A375 (cell line): Measurements from ENCODE around the gene TPP1. TPM values are rescaled to one million over a fixed set of nuclear protein-coding genes. Genes with fewer than 3 reads are reported as not detected.

ENCODE experiments used
- total RNA-seq: library from RNA; depleted of rRNA; stranded (reverse); fragments of >200 nt; shearing (Covaris generic); gene quantifications from 2 replicates; pipeline ENCODE4 v1.2.3, GENCODE V29; 2014; rRNA removed

TPP1 gene
- total RNA-seq = 11.5 and 14.2 TPM in 2 replicates

GRCh38 chr11:6619004-6619745 lies at the start of gene TPP1:
TSS of gene TPP1 (minus strand) at chr11:6619422. CDS start at chr11:6619400, 22 bp downstream.

DNA sequence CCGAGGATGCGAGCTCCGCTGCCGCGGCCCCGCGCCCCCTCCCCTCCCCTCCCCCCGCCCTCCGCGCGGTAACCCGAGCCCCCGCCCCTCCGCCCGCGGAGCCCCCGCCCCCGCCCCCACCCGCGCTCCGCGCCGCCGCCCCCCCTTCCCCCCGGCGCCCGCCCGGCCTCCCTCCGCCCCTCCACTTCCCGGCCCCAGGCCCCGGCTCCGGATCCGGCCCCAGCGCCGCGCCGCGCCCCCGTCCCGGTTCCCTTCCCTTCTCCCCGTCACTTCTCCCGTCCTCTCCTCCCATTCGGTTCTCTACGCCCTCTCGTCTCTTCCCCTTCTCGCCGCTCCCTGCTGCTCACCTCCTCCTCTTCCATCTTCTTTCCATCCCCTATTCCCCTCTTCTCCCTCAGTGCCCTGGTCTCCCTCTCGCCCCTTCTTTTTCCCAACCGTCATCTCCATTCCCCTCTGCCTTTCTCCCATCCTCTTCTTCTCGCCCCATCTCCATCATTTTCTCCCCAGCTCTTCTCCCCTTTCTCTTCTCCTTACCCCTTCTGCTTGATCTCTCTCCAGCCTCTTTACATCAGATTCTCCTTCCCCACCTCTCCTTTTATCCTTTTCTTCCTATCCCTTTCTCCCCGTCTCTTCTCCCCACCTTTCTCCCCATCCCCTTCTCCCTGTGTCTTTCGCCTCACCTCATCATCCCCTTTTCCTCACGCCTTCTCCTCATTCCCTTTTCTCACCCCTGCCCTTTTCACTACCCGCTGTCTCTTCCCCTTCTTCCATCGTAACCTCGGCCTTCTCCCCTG lies 36.8 kb upstream of the TPP1 start, which contains the start of gene DCHS1:
Gene DCHS1, minus strand, starts transcription at position 20 of the 794 bp plus-strand sequence. CDS start 14,196 bp downstream, outside the sequence.

GRCh38 chr11:6612213-6613041 lies 6.8 kb downstream of the TPP1 start, which contains the start of gene TAF10:
TSS of gene TAF10 (minus strand) at chr11:6612216. CDS start at chr11:6612189, 27 bp downstream.

GRCh38 chr11:6603287-6604080 lies 15.7 kb downstream of the TPP1 start, which contains the start of the genes ILK and RRP8:
TSS of gene ILK (plus strand) at chr11:6603774. CDS start at chr11:6604272, 498 bp downstream.
TSS of gene RRP8 (minus strand) at chr11:6603616. CDS start at chr11:6603502, 114 bp downstream.

Other genes with a start within 250 kb of the TPP1 start
- 10.2 and 10.3 TPM in 2 replicates for gene SMPD1, start 228.9 kb downstream of the TPP1 start, total RNA-seq
- gene APBB1, start 200.3 kb downstream of the TPP1 start, total RNA-seq = 20.5 and 23.3 TPM in 2 replicates
- 0.45 and 0.53 TPM in 2 replicates for gene HPX, start 178.4 kb downstream of the TPP1 start, total RNA-seq
- gene TRIM3, start 145.5 kb downstream of the TPP1 start, total RNA-seq = 12.4 TPM in 2 replicates
- 72.9 and 85.0 TPM in 2 replicates for gene ARFIP2, start 138.1 kb downstream of the TPP1 start, total RNA-seq
- gene TIMM10B, start 137.9 kb downstream of the TPP1 start, total RNA-seq = 24.4 and 34.9 TPM in 2 replicates
- gene DNHD1, start 122.1 kb downstream of the TPP1 start, total RNA-seq = 12.2 and 12.9 TPM in 2 replicates
- 14.3 and 18.4 TPM in 2 replicates for gene RRP8, start 15.8 kb downstream of the TPP1 start, total RNA-seq
- 64.3 and 66.9 TPM in 2 replicates for gene ILK, start 15.6 kb downstream of the TPP1 start, total RNA-seq
- gene TAF10, start 7.2 kb downstream of the TPP1 start, total RNA-seq = 126 and 155 TPM in 2 replicates
- 0.90 and 1.1 TPM in 2 replicates for gene DCHS1, start 36.4 kb upstream of the TPP1 start, total RNA-seq
- gene MRPL17, start 63.9 kb upstream of the TPP1 start, total RNA-seq = 74.3 and 78.2 TPM in 2 replicates
- gene OR2AG2, start 152.6 kb upstream of the TPP1 start, total RNA-seq = 0.08 TPM in 1 of 2 replicates, not detected in the other
- not detected in 2 replicates for gene OR2AG1, start 163.6 kb upstream of the TPP1 start, total RNA-seq
- 0.11 and 0.19 TPM in 2 replicates for gene OR6A2, start 180.3 kb upstream of the TPP1 start, total RNA-seq
- gene OR10A5, start 226.3 kb upstream of the TPP1 start, total RNA-seq = not detected in 2 replicates
- not detected in 2 replicates for gene OR10A2, start 243.6 kb upstream of the TPP1 start, total RNA-seq